Psoas muscle (tissue), 8 donors: ENCODE data around the gene SYCP1. TPM values are rescaled to one million over a fixed set of nuclear protein-coding genes. Genes with fewer than 3 reads are reported as not detected.

ENCODE experiments used
- ATAC-seq, 4 donors: fragments of 200-7000 bp; cut with Tn5 transposase; one replicate each; pipeline ENCODE4 v1.9.1; 2020; ENCODE audit warnings: moderate library complexity in 3 of 4, mild to moderate bottlenecking in 2 of 4
- DNase-seq, 2 donors: peaks; one replicate each; pipeline ENCODE4 v3.0.0-alpha.2; 2020
- H3K27ac ChIP-seq: fragments of 200-600 bp; one replicate; pipeline ENCODE4 v1.8.0; 2022
- H3K27me3 ChIP-seq, 3 donors: fragments of 200-600 bp in 1 of 3; one replicate each; pipeline versions ENCODE4 v1.6.1 to v1.8.0; 2013 to 2022; ENCODE audit warnings: low read length in 2 of 3, mild to moderate bottlenecking in 2 of 3, moderate library complexity in 1 of 3; ENCODE audit not compliant: insufficient read depth in 3 of 3
- H3K36me3 ChIP-seq, 2 donors: fragments of 200-600 bp in 1 of 2; one replicate each; pipeline versions ENCODE4 v1.6.1 to v1.8.0; 2013 to 2022; ENCODE audit warnings: low read depth in 1 of 2, mild to moderate bottlenecking in 1 of 2, moderate library complexity in 1 of 2; ENCODE audit not compliant: insufficient read depth in 1 of 2
- H3K4me1 ChIP-seq: fragments of 200-600 bp; one replicate; pipeline ENCODE4 v1.8.0; 2022
- H3K4me3 ChIP-seq: fragments of 200-600 bp; one replicate; pipeline ENCODE4 v1.8.0; 2022; ENCODE audit warnings: mild to moderate bottlenecking
- H3K9me3 ChIP-seq: fragments of 200-600 bp; one replicate; pipeline ENCODE4 v1.8.0; 2022
- CTCF ChIP-seq: fragments of 200-600 bp; IDR thresholded peaks from one replicate; pipeline ENCODE4 v1.8.0; 2022; ENCODE audit warnings: antibody characterized with exemption
- WGBS, 3 donors: extraction: QIAGEN DNeasy Blood & Tissue Kit; methylation state at CpG; one replicate each; pipeline versions ENCODE4 v1.1.6 to v1.1.7; 2013; 5-methylcytosine and 5-hydroxymethylcytosine counted together
- intact Hi-C, 2 donors: fragments of 100-400 bp; cut with DNase I; formaldehyde crosslinking; loops; one replicate each; pipeline versions ENCODE4 v1.11.0 to v1.14.2; 2022
- polyA plus RNA-seq, 3 donors: library from polyadenylated mRNA; stranded (reverse); fragments of 200-250 nt; gene quantifications; one replicate each; pipeline ENCODE4 v1.2.3, GENCODE V29; 2013
- total RNA-seq, 4 donors: library from RNA; stranded (reverse); fragmentation: NEBNext Ultra II Directional in 2 of 4; extraction: Animal tissue kit (Norgen Biotek cat#: 25700) in 2 of 4; gene quantifications; one replicate each; pipeline versions ENCODE4 v1.2.1 to v1.2.4, GENCODE V29; 2021 to 2023
- donor health status: healthy with polysubstance abuse.
- donor health status: DM: no; HTN: no; CAD: no; lungs with moderate emphysema.
- donor health status: Bipolar disorder and iron deficiency.
- donor health status: healthy.
- donor health status: DM: yes; HTN: yes; CAD: no.
- donor health status: DM: no; HTN: no; CAD: no.
- donor health status: DM: no; HTN: no; CAD: no.
- donor health status: DM: yes; HTN: yes; CAD: no.

The SYCP1 gene
- total and polyA plus RNA-seq, 7 donors: not detected

GRCh38 chr1:115023593-115023992 is 168.9 kb downstream of the SYCP1 start:
- intact Hi-C loops: no loop called here
- ATAC-seq (no peak), DNase-seq (no peak)
- no peaks in the 10 kb centered on the region for H3K36me3 ChIP-seq
- no peak for TF ChIP-seq CTCF
- H3K27me3 ChIP-seq: peaks cover 0 to 4% (median 0%) of the 10 kb centered on the region in 3 donors
- H3K27ac ChIP-seq: no peak overlapping the region
- no peaks in the 10 kb centered on the region for H3K9me3 ChIP-seq
- no peak overlapping the region for H3K4me3 ChIP-seq
- no peaks in the 10 kb centered on the region for H3K4me1 ChIP-seq

DNA sequence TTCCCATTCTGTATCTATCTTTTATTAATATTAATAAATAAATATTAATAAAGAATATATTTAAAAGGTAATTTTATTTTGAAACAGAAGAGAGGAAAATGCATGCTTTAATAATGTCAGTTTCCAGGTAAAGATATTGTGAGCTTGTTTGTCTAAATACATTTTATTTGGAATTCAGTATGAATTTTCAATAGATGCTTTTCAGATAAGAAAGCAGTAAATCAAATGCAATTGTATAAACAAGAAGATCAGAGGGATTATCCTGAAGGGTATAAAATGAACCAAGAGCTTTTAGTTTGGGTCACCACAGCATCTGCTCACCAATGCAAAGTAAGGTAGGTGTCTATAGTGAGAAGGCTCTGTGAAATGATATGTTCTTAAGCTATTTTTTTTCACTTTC is 174.9 kb downstream of the SYCP1 start, which contains the start of gene TSHB:
Gene TSHB, plus strand, starts transcription at position 301 of the 400 bp plus-strand sequence. CDS start 3,537 bp downstream, outside the sequence.
- H3K4me3 ChIP-seq: no peak within 1 kb of the TSS
- H3K27me3 ChIP-seq: peaks cover 0 to 2% (median 0%) of the 10 kb centered on the region in 3 donors
- H3K27ac ChIP-seq: no peak within 1 kb of the TSS
- no peaks in the 10 kb centered on the region for H3K9me3 ChIP-seq
- intact Hi-C loops: no loop called here
- ATAC-seq (no peak), DNase-seq (no peak)
- no peaks in the 10 kb centered on the region for H3K36me3 ChIP-seq
- no peak for TF ChIP-seq CTCF
- no peaks in the 10 kb centered on the region for H3K4me1 ChIP-seq

GRCh38 chr1:115031595-115031994 is 176.9 kb downstream of the SYCP1 start:
- intact Hi-C loops: no loop called here
- ATAC-seq: no peak
- WGBS, 3 donors: 59 to 63% (median 59%) methylated on average over 2 of the region's 2 CpGs
- H3K36me3 ChIP-seq: no peaks in the 10 kb centered on the region
- no peak overlapping the region for H3K27ac ChIP-seq
- DNase-seq: no peak
- H3K4me3 ChIP-seq: no peak overlapping the region
- no peaks in the 10 kb centered on the region for H3K9me3 ChIP-seq
- peaks cover 0 to 2% (median 0%) of the 10 kb centered on the region in 3 donors for H3K27me3 ChIP-seq
- no peak for TF ChIP-seq CTCF
- no peaks in the 10 kb centered on the region for H3K4me1 ChIP-seq

GRCh38 chr1:115035652-115036051 is 181.0 kb downstream of the SYCP1 start:
- no peak for TF ChIP-seq CTCF
- no peaks in the 10 kb centered on the region for H3K4me1 ChIP-seq
- H3K36me3 ChIP-seq: no peaks in the 10 kb centered on the region
- WGBS, 3 donors: 80 to 92% (median 82%) methylated on average over 1 of the region's 1 CpG
- no peak overlapping the region for H3K4me3 ChIP-seq
- no peak overlapping the region for H3K27ac ChIP-seq
- H3K9me3 ChIP-seq: no peaks in the 10 kb centered on the region
- H3K27me3 ChIP-seq: peaks cover 0 to 2% (median 2%) of the 10 kb centered on the region in 3 donors
- intact Hi-C loops: no loop called here
- no peak for ATAC-seq
- DNase-seq: no peak

GRCh38 chr1:115036814-115037507 is 182.3 kb downstream of the SYCP1 start:
- Histone ChIP-seq H3K4me1 (no peaks in the 10 kb centered on the region), H3K27ac (no peak overlapping the region), H3K9me3 (no peaks in the 10 kb centered on the region), H3K27me3 (peaks cover 0 to 2% (median 2%) of the 10 kb centered on the region in 3 donors), H3K36me3 (no peaks in the 10 kb centered on the region), H3K4me3 (no peak overlapping the region)
- TF ChIP-seq CTCF: no peak
- DNase-seq (no peak), ATAC-seq (no peak)
- intact Hi-C loops: no loop called here
- 74 to 81% (median 77%) methylated on average over 4 of the region's 4 CpGs for WGBS, 3 donors
